GM19023 (cell line): ENCODE data around the gene ANK2.

Experiments
- ATAC-seq: cut with Tn5 transposase; IDR thresholded peaks from one replicate; pipeline ENCODE4 v1.9.1; 2021; ENCODE audit warnings: mild to moderate bottlenecking, moderate library complexity; ENCODE audit not compliant: unreplicated experiment

Gene ANK2

DNA sequence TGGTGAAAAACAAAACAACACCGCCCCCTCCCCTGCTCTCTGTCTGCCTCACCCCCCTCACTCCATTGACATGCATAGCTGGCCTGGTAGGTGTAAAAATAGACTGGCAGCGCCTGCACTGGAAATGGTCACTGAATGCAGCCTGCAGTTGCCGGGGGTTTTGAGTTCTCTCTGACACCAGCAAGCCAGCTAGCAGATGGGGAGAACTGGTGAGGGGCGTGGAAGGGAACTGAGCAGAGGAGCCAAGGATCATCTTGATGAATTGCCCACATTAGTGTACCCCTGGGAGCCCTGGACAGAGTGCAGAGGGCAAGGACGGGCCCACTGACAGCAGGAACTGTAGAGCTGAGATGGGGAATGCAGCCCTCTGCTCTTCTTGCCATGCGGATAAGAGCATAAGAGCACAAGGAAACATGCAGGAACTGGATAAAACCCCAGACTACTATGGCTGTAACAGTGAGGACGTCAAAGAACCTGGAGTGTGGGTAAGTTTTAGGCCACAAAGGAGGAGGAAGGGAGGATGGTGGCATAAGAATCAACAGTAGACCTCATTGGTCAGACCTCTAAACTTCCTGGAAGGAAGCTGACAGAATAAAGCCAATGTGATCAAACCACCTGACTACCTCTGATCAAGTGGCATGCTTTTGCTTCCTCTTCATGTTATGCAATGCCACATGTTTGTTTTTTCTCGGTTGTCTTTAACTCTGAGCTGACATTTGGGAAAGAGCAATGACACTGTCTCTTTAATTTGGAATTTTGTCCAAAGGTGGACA, 96.3 kb downstream of the ANK2 start:
- ATAC-seq, result no peak

DNA sequence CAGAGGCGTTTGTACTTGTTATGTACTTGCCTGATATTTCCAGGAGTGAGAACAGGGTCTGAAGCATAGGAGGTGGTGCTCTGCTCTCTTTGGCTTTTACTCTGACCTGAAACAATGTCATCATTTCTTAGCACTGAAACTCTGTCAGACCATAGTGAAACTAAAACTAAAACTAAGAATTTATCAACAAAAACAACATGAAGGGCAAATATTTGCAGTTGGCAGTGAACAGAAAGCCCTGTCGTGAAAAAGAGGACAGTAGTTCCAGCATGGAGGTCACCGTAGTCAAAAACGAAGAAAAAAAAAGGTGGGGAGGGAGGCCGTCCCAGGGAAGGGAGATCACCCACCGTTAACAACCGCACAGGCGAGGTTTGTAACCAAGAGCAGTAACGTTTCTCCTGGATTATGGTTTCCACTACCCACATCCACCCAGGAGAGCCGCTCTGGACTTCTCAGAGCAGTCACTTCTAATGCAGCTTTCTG, 97.5 kb downstream of the ANK2 start:
- ATAC-seq, result peak; percentile 75

DNA sequence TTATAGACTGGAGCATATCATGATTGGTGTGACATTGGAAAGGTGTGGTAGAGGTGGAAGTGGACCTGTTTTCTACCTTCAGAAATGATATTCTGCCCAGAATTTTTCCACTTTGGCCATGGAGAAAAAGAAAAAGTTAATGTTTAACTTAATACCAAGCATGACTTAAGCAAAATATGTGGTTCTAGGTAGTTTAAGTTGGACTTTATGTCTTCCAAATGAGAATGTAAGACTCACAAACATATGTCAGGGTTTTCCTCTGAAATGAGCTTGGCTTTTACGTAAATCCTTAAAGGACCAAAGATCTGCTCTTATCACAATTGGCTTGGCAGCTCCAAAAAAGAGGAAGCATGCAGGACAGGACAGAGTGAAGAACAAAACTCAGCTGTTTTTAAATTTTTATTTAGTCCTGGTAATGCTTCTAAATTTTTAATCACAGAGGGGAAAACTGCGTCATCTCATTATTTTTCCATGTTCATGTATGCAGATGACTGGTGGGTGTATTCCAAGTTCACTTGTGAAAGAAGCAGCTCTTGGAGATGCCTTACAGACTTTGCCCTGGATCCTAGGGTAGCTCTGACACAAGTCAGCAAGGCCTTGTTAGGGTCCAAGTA, 98.2 kb downstream of the ANK2 start:
- ATAC-seq, result no peak

DNA sequence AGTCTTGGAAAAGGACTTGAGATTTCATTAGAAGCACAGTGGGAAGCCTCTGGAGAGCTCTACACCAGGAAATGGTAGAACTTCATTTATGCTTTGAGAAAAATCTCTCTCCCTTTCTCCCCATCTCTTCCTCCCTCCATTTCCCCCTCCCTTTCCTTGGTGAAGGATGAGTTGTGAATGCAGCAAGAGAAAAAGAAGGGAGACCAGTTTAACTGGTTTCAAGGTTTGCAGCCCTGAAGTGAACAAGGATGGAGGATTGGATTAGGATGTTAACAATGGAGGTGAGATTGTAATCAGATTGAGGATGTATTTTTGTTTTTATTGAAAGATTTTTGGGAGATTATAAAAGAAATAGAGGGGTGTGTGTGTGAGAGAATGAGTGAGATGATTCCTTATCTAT, 99.5 kb downstream of the ANK2 start:
- no peak for ATAC-seq

DNA sequence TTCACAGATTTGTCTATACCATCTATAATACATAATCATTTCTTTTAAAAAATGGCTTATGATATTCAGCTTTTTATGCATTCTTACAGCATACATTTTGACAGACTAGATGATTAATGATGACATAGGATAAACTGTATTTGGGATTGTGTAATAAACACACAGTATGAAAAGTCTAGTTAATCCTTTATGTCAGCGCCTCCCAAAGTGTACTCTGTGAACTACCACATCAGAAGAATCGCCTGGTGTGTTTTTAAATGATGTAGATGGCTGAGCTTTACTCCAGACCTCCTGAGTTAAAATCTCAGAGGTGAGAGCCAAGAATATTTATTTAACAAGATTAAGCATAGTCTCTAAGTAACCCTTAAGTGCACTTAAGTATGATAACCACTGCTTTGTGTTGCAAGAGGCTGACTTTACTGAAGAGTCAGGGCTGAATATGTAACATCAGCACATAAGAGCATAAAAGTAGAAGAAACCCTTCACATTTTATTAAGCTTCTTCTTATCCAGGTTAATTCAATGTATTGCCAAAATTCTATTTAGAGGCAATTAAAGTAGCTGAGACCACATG, 104.2 kb downstream of the ANK2 start:
- no peak for ATAC-seq

DNA sequence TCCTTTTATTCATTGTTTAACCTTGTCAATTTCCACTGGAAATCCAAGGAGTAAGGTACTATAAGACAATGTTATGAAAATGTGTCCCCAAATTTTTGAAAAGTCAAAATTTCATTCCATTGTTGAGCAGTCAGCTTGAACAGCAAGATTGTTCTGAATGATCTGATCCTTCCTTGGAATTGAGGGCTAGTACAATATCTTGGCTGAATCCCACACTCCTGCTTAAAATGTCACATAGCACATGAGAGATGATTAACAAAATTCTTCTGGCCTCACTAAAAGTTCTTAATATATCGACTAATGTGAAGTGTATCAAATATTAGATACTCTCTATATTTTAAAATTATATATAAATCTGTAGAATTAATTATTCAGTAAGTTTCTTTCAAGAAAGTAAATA, 104.8 kb downstream of the ANK2 start:
- no peak for ATAC-seq

DNA sequence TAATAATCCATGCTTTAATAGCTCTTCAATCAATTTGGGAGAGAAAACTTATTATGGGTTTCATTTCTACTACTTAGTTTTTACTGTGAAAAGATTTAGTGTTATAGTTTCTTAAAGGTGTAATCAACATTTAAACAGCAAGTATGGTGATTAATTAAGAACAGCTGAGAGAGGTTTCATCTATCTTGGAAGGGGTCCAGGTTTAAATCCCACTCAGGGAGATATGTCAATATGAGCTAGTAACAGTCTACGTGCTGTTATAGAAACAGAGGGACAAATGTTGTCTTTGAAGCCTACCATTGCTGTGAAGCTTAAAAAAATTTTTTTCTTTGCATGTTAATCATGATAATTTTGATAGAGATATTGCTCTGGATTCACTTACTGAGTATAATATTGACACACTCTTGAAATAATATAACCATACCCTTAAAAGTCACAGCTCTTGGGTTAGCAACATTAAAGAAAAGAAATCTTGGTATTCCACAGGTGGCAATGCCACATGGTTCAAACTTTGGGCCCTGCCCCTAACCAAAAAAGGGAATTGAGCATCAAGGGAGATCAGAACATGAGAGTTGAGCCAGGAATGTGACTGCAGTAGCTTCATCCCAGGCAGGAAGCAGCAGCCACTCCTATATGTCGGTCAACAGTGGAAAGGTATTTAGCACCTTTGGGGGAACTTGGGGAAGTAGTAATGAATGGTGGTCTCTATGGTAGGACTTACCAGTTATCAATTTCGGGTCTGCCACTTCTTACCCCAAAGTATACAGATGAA, 107.8 kb downstream of the ANK2 start:
- ATAC-seq, result no peak

DNA sequence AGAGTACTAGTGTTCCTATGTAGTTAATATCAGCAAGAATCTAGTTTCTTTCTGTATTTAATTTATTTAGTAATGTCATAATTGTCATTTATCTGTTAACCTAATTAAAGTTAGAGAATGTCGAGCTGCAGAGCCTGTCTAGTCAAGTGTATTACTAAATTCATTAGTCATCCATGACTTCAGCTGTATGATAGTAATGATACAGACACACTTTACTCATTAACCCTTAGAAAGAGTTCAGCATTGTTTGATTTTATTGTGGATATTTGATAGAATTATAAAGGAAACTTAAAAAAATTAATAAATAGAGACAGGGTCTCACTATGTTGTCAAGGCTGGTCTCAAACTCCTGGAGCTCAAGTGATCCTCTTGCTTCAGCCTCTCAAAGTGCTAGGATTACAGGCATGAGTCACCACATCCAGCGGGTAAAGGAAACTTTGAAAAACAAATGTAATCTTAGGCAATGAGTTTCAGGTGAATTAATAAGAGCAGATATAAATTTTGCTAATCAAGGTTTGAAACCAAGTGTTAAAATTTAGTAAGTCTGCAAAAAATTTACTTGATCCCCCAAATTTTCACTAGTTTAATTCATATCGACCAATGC, 110.6 kb downstream of the ANK2 start:
- no peak for ATAC-seq

DNA sequence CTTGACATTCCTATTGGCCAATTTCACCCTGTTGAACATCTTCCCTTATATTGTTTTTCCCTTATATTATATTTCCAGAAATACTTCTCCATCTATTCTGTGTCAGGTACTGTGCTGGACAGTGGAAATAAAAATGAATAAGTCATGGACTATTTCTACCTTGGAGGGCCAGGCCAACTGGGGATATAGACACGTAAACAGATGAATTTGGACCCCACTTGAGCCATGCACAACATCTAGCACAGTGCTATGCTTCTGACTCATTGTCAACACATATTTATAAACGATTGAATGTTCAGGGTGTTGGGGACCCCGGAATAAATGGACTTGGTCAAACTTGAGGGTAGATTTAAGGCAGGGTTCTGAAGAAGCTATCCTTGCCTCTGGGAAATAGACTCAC, 111.1 kb downstream of the ANK2 start:
- ATAC-seq, result no peak

DNA sequence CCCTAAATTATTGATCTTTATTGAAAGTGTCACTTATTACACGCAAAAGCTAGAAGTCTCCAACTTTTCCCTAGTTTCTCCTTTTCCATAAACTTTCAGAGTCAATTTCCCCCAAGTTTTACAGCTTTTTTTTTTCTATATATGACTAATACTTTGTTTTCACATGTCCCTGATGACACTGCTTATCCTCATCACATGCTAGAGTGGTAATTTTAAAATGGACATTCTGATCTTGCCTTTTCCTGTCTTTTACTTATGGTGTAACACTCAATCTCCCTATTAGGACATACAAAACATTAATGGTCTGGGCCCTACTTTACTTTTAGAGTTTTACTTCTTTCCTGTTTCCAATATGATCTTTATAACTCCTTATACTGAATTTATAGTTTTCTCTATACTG, 112.6 kb downstream of the ANK2 start:
- ATAC-seq, result no peak

DNA sequence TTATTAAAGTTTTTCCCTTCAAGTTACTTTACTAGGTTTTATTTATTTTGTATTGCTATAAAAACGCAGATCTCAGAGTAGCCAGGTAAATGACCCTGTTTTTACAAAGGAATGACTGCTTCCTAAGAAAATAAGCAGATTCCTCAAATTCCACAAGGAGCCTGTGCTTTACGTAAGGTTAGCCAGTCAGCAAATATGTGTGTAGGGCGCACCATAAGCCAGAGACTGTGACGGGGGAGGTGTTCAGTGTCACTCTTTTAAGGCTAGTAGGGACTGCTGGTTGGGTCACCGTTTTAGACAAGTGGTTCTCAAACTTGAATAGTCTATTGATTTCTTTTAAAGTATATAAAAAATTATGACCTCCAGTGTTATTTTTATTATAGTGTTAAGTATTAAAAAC, 119.9 kb downstream of the ANK2 start:
- no peak for ATAC-seq

DNA sequence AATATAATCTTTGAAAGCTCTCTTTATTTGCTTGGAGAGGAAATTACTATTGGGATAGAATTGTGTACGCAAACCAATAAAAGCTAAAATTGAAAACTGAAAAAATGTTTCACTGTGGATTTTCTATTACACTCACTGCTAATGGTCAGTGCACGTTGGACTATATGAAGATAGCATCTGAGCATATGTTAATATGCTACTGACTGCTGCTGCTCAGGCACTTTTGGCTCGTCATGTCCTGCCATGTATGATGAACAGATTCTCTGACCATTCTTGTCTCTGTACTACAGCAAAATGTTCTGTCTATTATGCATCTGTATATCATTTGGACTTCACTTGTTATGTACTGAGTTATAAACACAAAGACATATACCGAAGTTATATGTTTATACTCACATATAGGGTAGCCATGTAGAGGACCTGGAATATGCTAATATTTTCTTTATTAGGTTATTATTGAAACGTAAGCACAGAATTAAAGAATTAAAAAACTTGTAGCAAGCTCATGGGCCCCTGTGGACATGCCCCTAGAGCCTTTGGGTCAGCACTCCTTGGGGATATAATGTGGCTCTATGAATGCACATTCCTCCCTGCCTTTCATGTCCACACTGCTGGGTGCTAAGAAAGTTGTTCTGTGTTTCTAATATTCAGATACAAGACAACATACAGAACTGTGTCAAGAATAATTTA, 120.8 kb downstream of the ANK2 start:
- no peak for ATAC-seq

DNA sequence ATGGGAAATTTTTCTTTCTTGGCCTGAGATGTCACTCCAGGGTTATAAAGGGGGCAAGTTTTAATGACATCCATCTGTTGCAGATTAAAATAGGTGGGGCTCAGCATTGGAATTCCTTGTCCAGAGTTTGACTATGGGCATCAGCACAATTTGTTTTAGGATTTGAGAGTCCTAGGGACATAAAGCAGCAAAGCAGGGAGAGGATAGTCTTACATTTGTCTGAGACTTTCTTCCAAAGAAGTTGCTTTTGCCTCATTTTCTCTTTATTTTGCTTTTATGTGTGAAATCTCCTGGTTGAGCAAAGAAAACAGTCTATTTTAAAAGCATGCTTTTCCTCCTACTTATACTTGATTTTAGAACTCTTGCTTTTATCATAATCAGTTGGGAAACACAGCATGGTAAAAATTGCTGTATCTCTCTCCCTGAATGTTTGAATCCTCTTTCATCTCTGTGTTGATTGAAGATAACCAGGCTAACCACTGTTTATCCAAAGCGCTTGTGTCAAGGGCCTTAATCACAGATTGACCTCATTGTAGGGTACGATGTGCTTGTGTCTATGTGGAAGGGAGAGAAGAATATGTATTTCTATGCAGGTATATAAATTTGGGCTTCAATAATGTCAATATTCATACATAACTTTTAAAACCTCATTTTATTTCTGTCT, 121.5 kb downstream of the ANK2 start:
- no peak for ATAC-seq

DNA sequence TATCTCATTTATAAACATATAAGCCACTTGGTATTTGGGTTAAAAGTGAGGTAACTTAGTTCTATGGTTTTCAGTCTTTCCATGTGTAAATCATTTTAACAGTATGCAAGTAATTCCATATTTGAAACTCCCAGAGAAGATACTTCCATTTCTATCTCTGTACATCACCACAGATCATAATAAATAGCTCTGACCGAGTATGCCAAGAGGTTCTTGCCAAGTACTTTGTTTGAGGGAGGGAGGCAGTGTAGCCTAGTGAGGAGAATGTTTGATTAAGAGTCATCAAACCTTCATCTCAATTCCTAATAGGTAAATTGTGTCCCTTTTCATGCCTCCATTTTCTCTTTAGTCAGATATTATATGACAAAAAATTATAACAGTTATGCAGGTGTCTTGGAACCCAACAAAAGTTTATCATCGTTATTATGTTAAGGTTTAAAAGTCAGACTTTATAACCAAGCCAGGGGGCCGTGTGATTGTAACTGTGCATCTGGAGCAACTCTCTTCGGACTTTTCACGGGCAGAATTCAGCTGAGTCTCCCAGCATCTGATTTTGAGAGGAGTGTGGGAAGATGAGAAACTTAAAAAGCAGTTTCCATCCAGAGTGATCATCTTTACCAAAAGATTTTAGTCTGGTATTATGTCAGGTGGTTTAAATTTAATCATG, 123.8 kb downstream of the ANK2 start:
- ATAC-seq, result no peak

DNA sequence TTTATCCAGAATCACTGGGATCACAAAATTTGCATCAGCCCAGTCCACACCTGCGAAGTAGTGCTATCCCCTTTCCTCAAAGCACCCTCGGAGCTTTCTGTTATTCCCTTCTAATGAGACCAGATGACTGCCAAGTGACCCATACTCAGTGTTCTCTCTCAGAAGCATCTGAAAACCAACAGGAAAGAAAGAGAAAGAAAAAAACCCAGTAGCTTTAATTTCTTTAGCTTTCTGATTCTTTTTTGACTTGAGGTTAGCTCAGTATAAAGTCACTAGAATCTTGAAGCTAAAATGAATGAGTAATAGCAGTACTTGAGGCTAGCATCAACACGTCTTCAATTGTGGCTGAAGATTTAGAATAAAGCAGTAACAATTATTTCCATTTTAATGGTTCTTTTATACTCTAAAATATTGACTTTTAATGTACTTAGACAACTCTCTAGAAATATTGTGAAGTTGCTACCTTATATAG, 124.4 kb downstream of the ANK2 start:
- no peak for ATAC-seq

DNA sequence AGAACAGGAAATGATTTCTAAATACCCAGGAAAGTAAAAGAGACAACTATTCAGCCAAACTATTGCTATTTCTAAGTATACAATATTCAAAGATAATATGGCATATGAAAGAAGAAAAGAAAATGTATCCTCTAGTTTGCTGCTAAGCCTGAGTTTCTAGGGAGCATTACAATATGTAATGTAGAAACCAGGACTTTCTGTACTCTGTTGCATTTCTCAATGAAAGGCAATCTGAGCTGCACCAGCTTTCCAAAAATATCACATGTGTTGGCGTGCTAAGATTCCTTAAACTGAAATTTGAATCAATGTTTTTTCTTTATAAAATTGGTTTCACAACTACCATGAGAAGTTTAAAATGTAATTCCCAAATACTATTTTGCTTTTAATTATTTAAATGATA, 129.6 kb downstream of the ANK2 start:
- ATAC-seq, result no peak

DNA sequence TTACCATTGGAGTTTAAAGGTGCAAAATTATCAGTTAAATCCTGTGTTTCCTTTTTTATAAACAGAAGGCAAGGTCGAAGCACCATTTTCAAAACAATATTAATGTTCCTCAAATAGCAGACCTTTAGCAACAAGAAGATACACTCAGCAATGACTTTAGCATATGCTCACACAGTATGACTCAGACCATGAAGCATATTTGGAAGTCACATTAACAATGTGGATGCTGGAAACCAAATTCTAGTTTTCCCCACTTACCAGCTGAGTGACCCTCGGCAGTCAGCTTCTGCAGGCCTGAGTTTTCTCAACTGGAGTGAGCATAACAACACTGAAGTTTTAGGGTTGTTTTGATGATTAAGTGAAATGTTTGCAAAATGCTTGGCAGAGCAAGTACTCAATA, 130.5 kb downstream of the ANK2 start:
- no peak for ATAC-seq

DNA sequence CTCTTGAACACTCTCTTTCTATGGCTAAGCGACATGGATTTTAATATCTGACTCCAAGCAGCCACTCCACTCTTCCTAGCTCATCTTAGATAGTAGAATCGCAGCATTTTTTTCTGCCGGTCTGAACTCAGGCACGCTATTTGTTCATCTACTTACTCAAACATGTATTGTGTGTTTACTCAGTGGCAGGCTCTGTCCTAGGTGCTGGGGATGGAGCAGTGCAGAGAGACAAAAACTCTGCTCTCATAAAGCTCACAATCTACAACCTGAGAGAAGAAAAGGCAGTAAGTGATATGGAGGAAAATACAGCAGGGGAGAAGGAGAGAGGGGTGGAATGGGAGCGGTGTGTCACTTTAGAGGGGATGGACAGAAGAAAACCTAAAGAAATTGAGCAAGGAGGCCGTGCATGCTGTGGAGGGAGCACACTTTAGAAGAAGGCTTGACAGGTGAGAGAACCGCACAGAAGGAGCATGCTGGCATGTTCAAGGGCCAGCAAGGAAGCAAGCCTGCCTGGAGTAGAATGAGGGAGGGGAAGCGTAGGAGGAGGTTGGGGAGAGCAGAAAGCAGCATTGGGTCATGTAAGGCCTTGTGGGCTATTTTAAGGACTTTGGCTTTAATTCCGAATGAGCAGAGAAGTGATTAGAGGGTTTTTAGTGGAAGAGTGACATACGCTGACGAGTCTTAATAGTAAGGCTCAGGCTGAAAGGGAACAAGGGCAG, 132.0 kb downstream of the ANK2 start:
- no peak for ATAC-seq
